HEK293 (cell line): ENCODE measurements around the gene NUAK1.
A peak's percentile ranks its signal among the peaks of the same experiment; 100 is the strongest.

Experiments
- CTCF ChIA-PET: fragments of 350-600 bp; formaldehyde crosslinking; extraction: SDS; loops from one replicate; lab custom pipeline; 2021; ENCODE audit warnings: antibody characterized with exemption; lab: Yijun Ruan, JAX
- POLR2A ChIA-PET: fragments of 300-600 bp; formaldehyde crosslinking; extraction: SDS; loops from one replicate; lab custom pipeline; 2020; ENCODE audit warnings: antibody characterized with exemption, inconsistent platforms; lab: Yijun Ruan, JAX
- H3K27ac ChIP-seq: fragments of 200-500 bp; sonication (Bioruptor generic); 2 replicates; pipeline ENCODE4 v1.5.1; 2014; ENCODE audit warnings: low read depth, low read length, control low read depth, inconsistent platforms; ENCODE audit errors: extremely low read depth
- H3K36me3 ChIP-seq, 2 experiments: fragments of 200-500 bp in 1 of 2; sonication (Bioruptor generic) in 1 of 2; 1 replicate in 1 of 2; 2 replicates in 1 of 2; pipeline ENCODE4 v1.5.1; 2014 to 2017; ENCODE audit warnings: inconsistent platforms in 2 of 2, low read length in 2 of 2; ENCODE audit not compliant: control insufficient read depth in 2 of 2, insufficient read depth in 1 of 2
- H3K4me1 ChIP-seq: fragments of 200-500 bp; sonication (Bioruptor generic); 2 replicates; pipeline ENCODE4 v1.5.1; 2014; ENCODE audit warnings: mild to moderate bottlenecking, low read length, inconsistent platforms; ENCODE audit not compliant: control insufficient read depth, insufficient read depth
- H3K4me3 ChIP-seq: 2 replicates; pipeline ENCODE4 v1.5.1; 2011; ENCODE audit warnings: low read depth, mild to moderate bottlenecking, control low read depth, low read length, moderate library complexity
- H3K9me3 ChIP-seq: fragments of 200-500 bp; sonication (Bioruptor generic); 2 replicates; pipeline ENCODE4 v1.5.1; 2014; ENCODE audit warnings: low read depth, low read length, inconsistent platforms; ENCODE audit not compliant: control insufficient read depth, insufficient read depth
- GFI1B ChIP-seq: fragments of 450-650 bp; formaldehyde crosslinking; IDR thresholded peaks from 2 replicates; pipeline ENCODE4 v1.5.1; 2016; ENCODE audit warnings: missing biosample characterization, missing genetic modification characterization
- GLI4 ChIP-seq: fragments of 450-650 bp; formaldehyde crosslinking; IDR thresholded peaks from 2 replicates; pipeline ENCODE4 v1.5.1; 2016; ENCODE audit warnings: missing biosample characterization, missing genetic modification characterization
- MYNN ChIP-seq: fragments of 450-650 bp; formaldehyde crosslinking; IDR thresholded peaks from 2 replicates; pipeline ENCODE4 v1.5.1; 2016; ENCODE audit warnings: missing biosample characterization, missing genetic modification characterization, borderline replicate concordance
- OSR2 ChIP-seq: fragments of 450-650 bp; formaldehyde crosslinking; IDR thresholded peaks from 2 replicates; pipeline ENCODE4 v1.5.1; 2016; ENCODE audit warnings: missing biosample characterization, missing genetic modification characterization
- PRDM1 ChIP-seq: fragments of 450-650 bp; formaldehyde crosslinking; IDR thresholded peaks from 2 replicates; pipeline ENCODE4; 2016; ENCODE audit warnings: missing biosample characterization, missing genetic modification characterization
- PRDM6 ChIP-seq: fragments of 450-650 bp; formaldehyde crosslinking; IDR thresholded peaks from 2 replicates; pipeline ENCODE4 v1.5.1; 2017; ENCODE audit warnings: missing biosample characterization, missing genetic modification characterization
- REPIN1 ChIP-seq: fragments of 450-650 bp; formaldehyde crosslinking; IDR thresholded peaks from 2 replicates; pipeline ENCODE4 v1.5.1; 2017; ENCODE audit warnings: missing biosample characterization, missing genetic modification characterization, low read depth
- WT1 ChIP-seq: fragments of 450-650 bp; formaldehyde crosslinking; IDR thresholded peaks from 2 replicates; pipeline ENCODE4 v1.5.1; 2016; ENCODE audit warnings: missing biosample characterization, missing genetic modification characterization
- ZBTB1 ChIP-seq: fragments of 450-650 bp; formaldehyde crosslinking; IDR thresholded peaks from 2 replicates; pipeline ENCODE4 v1.5.1; 2016; ENCODE audit warnings: missing biosample characterization, missing genetic modification characterization
- ZBTB17 ChIP-seq: fragments of 450-650 bp; formaldehyde crosslinking; IDR thresholded peaks from 2 replicates; pipeline ENCODE4 v1.5.1; 2016; ENCODE audit warnings: missing biosample characterization, missing genetic modification characterization
- ZEB2 ChIP-seq: fragments of 450-650 bp; formaldehyde crosslinking; IDR thresholded peaks from 2 replicates; pipeline ENCODE4 v1.5.1; 2016; ENCODE audit warnings: missing biosample characterization, missing genetic modification characterization
- ZNF140 ChIP-seq: fragments of 450-650 bp; formaldehyde crosslinking; IDR thresholded peaks from 2 replicates; pipeline ENCODE4 v1.5.1; 2016; ENCODE audit warnings: missing biosample characterization, missing genetic modification characterization
- ZNF23 ChIP-seq: fragments of 450-650 bp; formaldehyde crosslinking; IDR thresholded peaks from 2 replicates; pipeline ENCODE4 v1.5.1; 2016; ENCODE audit warnings: missing biosample characterization, missing genetic modification characterization, borderline replicate concordance
- ZNF394 ChIP-seq: fragments of 450-650 bp; formaldehyde crosslinking; IDR thresholded peaks from 2 replicates; pipeline ENCODE4 v1.5.1; 2016; ENCODE audit warnings: missing biosample characterization, missing genetic modification characterization, mild to moderate bottlenecking, moderate library complexity, borderline replicate concordance
- ZNF398 ChIP-seq: fragments of 450-650 bp; formaldehyde crosslinking; IDR thresholded peaks from 2 replicates; pipeline ENCODE4 v1.5.1; 2017; ENCODE audit warnings: missing biosample characterization, missing genetic modification characterization
- ZNF48 ChIP-seq: fragments of 450-650 bp; formaldehyde crosslinking; IDR thresholded peaks from 2 replicates; pipeline ENCODE4 v1.5.1; 2016; ENCODE audit warnings: missing biosample characterization, missing genetic modification characterization
- ZNF501 ChIP-seq: fragments of 450-650 bp; formaldehyde crosslinking; IDR thresholded peaks from 2 replicates; pipeline ENCODE4 v1.5.1; 2016; ENCODE audit warnings: missing biosample characterization, missing genetic modification characterization
- ZNF518A ChIP-seq: fragments of 450-650 bp; formaldehyde crosslinking; conservative IDR thresholded peaks from 2 replicates; pipeline ENCODE4 v1.5.1; 2016; ENCODE audit warnings: low read depth, missing biosample characterization, missing genetic modification characterization
- ZNF544 ChIP-seq: fragments of 450-650 bp; formaldehyde crosslinking; IDR thresholded peaks from 2 replicates; pipeline ENCODE4 v1.5.0; 2017; ENCODE audit warnings: missing biosample characterization, missing genetic modification characterization
- ZNF555 ChIP-seq: fragments of 450-650 bp; formaldehyde crosslinking; conservative IDR thresholded peaks from 2 replicates; pipeline ENCODE4 v1.5.1; 2017; ENCODE audit warnings: missing biosample characterization, mild to moderate bottlenecking, missing genetic modification characterization, inconsistent platforms
- ZNF600 ChIP-seq: fragments of 450-650 bp; formaldehyde crosslinking; IDR thresholded peaks from 2 replicates; pipeline ENCODE4 v1.5.1; 2016; ENCODE audit warnings: missing biosample characterization, missing genetic modification characterization
- ZNF623 ChIP-seq: fragments of 450-650 bp; formaldehyde crosslinking; IDR thresholded peaks from 2 replicates; pipeline ENCODE4 v1.5.1; 2016; ENCODE audit warnings: missing biosample characterization, missing genetic modification characterization
- ZNF629 ChIP-seq: fragments of 450-650 bp; formaldehyde crosslinking; IDR thresholded peaks from 2 replicates; pipeline ENCODE4 v1.5.1; 2017; ENCODE audit warnings: missing biosample characterization, missing genetic modification characterization
- ZSCAN30 ChIP-seq: fragments of 450-650 bp; IDR thresholded peaks from 2 replicates; pipeline ENCODE4 v1.5.1; 2018; ENCODE audit warnings: missing biosample characterization, mild to moderate bottlenecking, missing genetic modification characterization, moderate library complexity

NUAK1 gene

GRCh38 chr12:106046301-106046846 lies 92.4 kb downstream of the NUAK1 start:
- Histone ChIP-seq H3K4me3 (no peak overlapping the region), H3K27ac (no peak overlapping the region), H3K36me3 (no peaks in the 10 kb centered on the region), H3K4me1 (no peaks in the 10 kb centered on the region), H3K9me3 (no peaks in the 10 kb centered on the region)
- ChIA-PET CTCF (interaction anchor here (0.9 kb wide), 1 partner anchor 13 kb away, joined by 3 read pairs; no protein-coding TSS in a partner anchor), POLR2A (interaction anchor here (0.6 kb wide), 1 partner anchor 329 kb away, joined by 4 read pairs; no protein-coding TSS in a partner anchor)
- no peak for TF ChIP-seq ZNF544 (tag by site-specific recombination)
- no peak for TF ChIP-seq WT1
- TF ChIP-seq ZNF518A (tag by site-specific recombination), result no peak

GRCh38 chr12:106045251-106045674 lies 93.5 kb downstream of the NUAK1 start:
- TF ChIP-seq GFI1B (tag by site-specific recombination) (no peak), ZNF629 (tag by site-specific recombination) (0 out of 2 replicates have a peak, but pooled peaks have one; percentile 40), MYNN (peak; percentile 91), ZSCAN30 (tag by site-specific recombination) (no peak), OSR2 (tag by site-specific recombination) (0 out of 2 replicates have a peak, but pooled peaks have one; percentile 7), ZNF140 (tag by site-specific recombination) (no peak), ZBTB1 (tag by site-specific recombination) (0 out of 2 replicates have a peak, but pooled peaks have one; percentile 20), ZEB2 (tag by site-specific recombination) (peak; percentile 60; the same call in 1 of the 2 replicates), PRDM6 (tag by site-specific recombination) (peak; percentile 64), GLI4 (tag by site-specific recombination) (no peak)
- H3K4me1 ChIP-seq, result no peaks in the 10 kb centered on the region
- H3K27ac ChIP-seq, result no peak overlapping the region
- no peaks in the 10 kb centered on the region for H3K36me3 ChIP-seq
- ChIA-PET CTCF (interaction anchor here (0.9 kb wide), 1 partner anchor 14 kb away, joined by 3 read pairs; no protein-coding TSS in a partner anchor), POLR2A (no interaction called here)
- H3K4me3 ChIP-seq, result no peak overlapping the region
- H3K9me3 ChIP-seq, result no peaks in the 10 kb centered on the region

- H3K36me3 ChIP-seq, result no peaks in the 10 kb centered on the region
- TF ChIP-seq ZBTB17 (tag by site-specific recombination) (peak; percentile 61), ZNF394 (tag by site-specific recombination) (no peak), ZNF398 (tag by site-specific recombination) (no peak), ZNF48 (tag by site-specific recombination) (no peak), PRDM1 (tag by site-specific recombination) (peak; percentile 73), ZNF501 (tag by site-specific recombination) (no peak), ZNF623 (tag by site-specific recombination) (no peak), ZNF600 (tag by site-specific recombination) (no peak), REPIN1 (no peak), ZNF555 (tag by site-specific recombination) (no peak), ZNF23 (tag by site-specific recombination) (no peak)
- TF ChIP-seq, all 188 proteins: peak for 2
- Histone ChIP-seq H3K4me3 (no peak overlapping the region), H3K4me1 (no peaks in the 10 kb centered on the region), H3K27ac (no peak overlapping the region), H3K9me3 (no peaks in the 10 kb centered on the region)
- CTCF ChIA-PET, result no interaction called here
- POLR2A ChIA-PET, result no interaction called here
Observed at GRCh38 chr12:106044773-106045172, 94.0 kb downstream of the NUAK1 start.
